Panc1 (cell line): Measurements from ENCODE around the gene PSMD8. TPM values are rescaled to one million over a fixed set of nuclear protein-coding genes. Genes with fewer than 3 reads are reported as not detected.

Experiments
- ATAC-seq: fragments of 200-7000 bp; cut with Tn5 transposase; 2 replicates; pipeline ENCODE4 v1.9.1; 2020; ENCODE audit warnings: mild to moderate bottlenecking, moderate library complexity
- BruUV-seq: library from RNA; stranded (reverse); fragments of 400-500 nt; replicated peaks from 2 replicates; lab custom pipeline; 2021; lab: Mats Ljungman, UMichigan
- CTCF ChIA-PET: fragments of 300-600 bp; sonication (Branson Sonifier 250); formaldehyde crosslinking; loops from one replicate; lab custom pipeline; 2022; ENCODE audit warnings: antibody characterized with exemption; lab: Charles Lee
- POLR2A ChIA-PET: fragments of 300-600 bp; sonication (Branson Sonifier 250); formaldehyde crosslinking; loops from one replicate; lab custom pipeline; 2022; ENCODE audit warnings: antibody characterized with exemption; lab: Charles Lee
- DNase-seq: peaks from one replicate; pipeline ENCODE4 v3.0.0-alpha.2; 2010; ENCODE audit warnings: low read depth, low spot score
- H3K27ac ChIP-seq: 2 replicates; pipeline ENCODE4 v1.5.1; 2011; ENCODE audit warnings: mild to moderate bottlenecking, low read length, inconsistent platforms
- H3K27me3 ChIP-seq: fragments of 200-500 bp; sonication (Bioruptor generic); 2 replicates; pipeline ENCODE4 v1.6.0; 2014; ENCODE audit warnings: low read length, inconsistent platforms; ENCODE audit not compliant: control insufficient read depth, insufficient read depth
- H3K36me3 ChIP-seq: fragments of 200-500 bp; sonication (Bioruptor generic); 2 replicates; pipeline ENCODE4 v1.5.1; 2014; ENCODE audit warnings: inconsistent platforms, mild to moderate bottlenecking, low read length, moderate library complexity; ENCODE audit not compliant: control insufficient read depth, insufficient read depth
- H3K4me1 ChIP-seq: 2 replicates; pipeline ENCODE4 v1.5.1; 2011; ENCODE audit warnings: inconsistent platforms, mild to moderate bottlenecking, low read length, moderate library complexity; ENCODE audit not compliant: control insufficient read depth, insufficient read depth
- H3K4me3 ChIP-seq, 2 experiments: 2 replicates each; pipeline ENCODE4 v1.5.1; 2011 to 2012; ENCODE audit warnings: low read depth in 2 of 2, low read length in 2 of 2, mild to moderate bottlenecking in 2 of 2, inconsistent platforms in 1 of 2, moderate library complexity in 1 of 2
- H3K9me3 ChIP-seq: fragments of 200-500 bp; sonication (Bioruptor generic); 2 replicates; pipeline ENCODE4 v1.5.1; 2014; ENCODE audit warnings: low read depth, mild to moderate bottlenecking, inconsistent platforms, low read length, moderate library complexity; ENCODE audit not compliant: control insufficient read depth, insufficient read depth
- CTCF ChIP-seq: fragments of 450-650 bp; IDR thresholded peaks from 2 replicates; pipeline ENCODE4 v1.5.1; 2017; ENCODE audit warnings: mild to moderate bottlenecking
- POLR2AphosphoS5 ChIP-seq: IDR thresholded peaks from 2 replicates; pipeline ENCODE4 v1.6.1; 2012; ENCODE audit warnings: mild to moderate bottlenecking, low read depth, low read length, moderate library complexity
- SIN3A ChIP-seq: IDR thresholded peaks from 2 replicates; pipeline ENCODE4 v1.6.1; 2012; ENCODE audit warnings: low read depth, mild to moderate bottlenecking, low read length, moderate library complexity, borderline replicate concordance; ENCODE audit not compliant: insufficient read depth
- TCF7L2 ChIP-seq: IDR thresholded peaks from 2 replicates; pipeline ENCODE4 v1.6.1; 2011; ENCODE audit warnings: mild to moderate bottlenecking, low read depth, low read length, inconsistent platforms
- in situ Hi-C: cut with HindIII; loops from 2 replicates; pipeline ENCODE4 v1.10.0; 2016; ENCODE audit warnings: low sequenced_read_pairs, low pct_unique_long_range_greater_than_20kb
- intact Hi-C: fragments of 100-400 bp; cut with micrococcal nuclease; formaldehyde crosslinking; loops from one replicate; pipeline ENCODE4 v1.10.0; 2022; ENCODE audit not compliant: unreplicated experiment
- total RNA-seq: library from RNA; stranded (reverse); gene quantifications from one replicate; pipeline ENCODE4 v1.2.1, GENCODE V29; 2021; ENCODE audit not compliant: unreplicated experiment
- TF ChIP-seq, protein P1 (sequence below), 2 experiments: IDR thresholded peaks; 2 replicates each; pipeline ENCODE4 v1.6.1; 2011 to 2012; ENCODE audit warnings: low read depth in 2 of 2, control low read depth in 1 of 2, low read length in 1 of 2, mild to moderate bottlenecking in 1 of 2, moderate library complexity in 1 of 2; ENCODE audit not compliant: insufficient read depth in 1 of 2

PSMD8 gene
- total RNA-seq, 1 experiment from 2014 or later, result 388 TPM

- peak; percentile 37 for ATAC-seq
- Histone ChIP-seq H3K4me1 (peaks cover 10% of the 10 kb centered on the region), H3K36me3 (peaks cover 18% of the 10 kb centered on the region), H3K27me3 (no peaks in the 10 kb centered on the region), H3K27ac (no peak overlapping the region; the same call in 1 of the 2 replicates), H3K9me3 (no peaks in the 10 kb centered on the region), H3K4me3 (no peak overlapping the region)
- TF ChIP-seq POLR2AphosphoS5, result peak; percentile 34
- peak; percentile 92; the same call in 1 of the 2 replicates for TF ChIP-seq CTCF
- no peak for TF ChIP-seq SIN3A
- no peak for TF ChIP-seq TCF7L2
- in situ Hi-C loops (no loop called here), intact Hi-C loops (no loop called here)
- no peak for DNase-seq
- CTCF ChIA-PET, result interaction anchor here (0.6 to 1.6 kb wide), 5 partner anchors 10 to 159 kb away, joined by 3 to 7 read pairs (median 5); partner anchors contain the start of gene PSMD8
- BruUV-seq, result no TSS peak
- POLR2A ChIA-PET, result interaction anchor here (0.6 to 1.4 kb wide), 2 partner anchors 10 to 22 kb away, joined by 3 to 5 read pairs; partner anchors contain the start of gene PSMD8
Measured at GRCh38 chr19:38384209-38385027, 10.0 kb downstream of the PSMD8 start.

DNA sequence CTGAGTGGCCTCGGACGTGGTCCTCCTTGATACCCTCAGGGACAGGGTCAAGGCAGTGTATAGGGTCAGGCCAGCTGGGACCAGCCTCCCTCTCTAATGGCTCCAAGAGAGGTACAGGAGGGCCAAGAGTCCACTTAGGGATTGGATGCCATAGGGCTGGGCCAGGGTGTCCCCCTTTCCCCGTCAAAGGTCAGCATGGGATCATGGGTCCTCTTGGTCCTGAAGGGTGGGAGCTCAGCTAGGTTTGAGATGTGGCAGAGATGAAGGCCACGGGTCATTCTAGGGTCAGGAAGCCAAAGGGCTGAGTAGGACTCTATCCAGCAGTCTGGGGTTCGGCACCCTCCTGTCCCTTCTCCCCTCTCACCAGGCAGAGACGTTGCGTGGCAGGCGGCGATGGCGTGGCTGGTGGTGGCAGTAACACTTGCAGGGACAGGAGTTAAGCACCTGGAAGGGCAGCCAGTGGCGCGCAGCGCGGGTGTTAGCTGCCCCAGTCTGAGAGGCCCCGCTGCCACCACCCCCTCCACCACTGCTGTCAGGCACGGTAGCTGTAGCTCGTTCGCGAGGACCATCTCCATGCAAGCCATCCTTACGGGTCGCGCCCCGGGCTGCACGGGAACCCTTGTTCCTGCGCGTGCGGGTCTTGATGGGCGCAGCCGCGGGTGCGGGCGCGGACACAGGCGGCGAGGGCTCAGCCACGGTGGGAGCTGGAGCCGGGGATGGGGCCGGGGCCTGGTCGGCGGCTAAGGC, 10.9 kb downstream of the PSMD8 start:
- H3K27ac ChIP-seq, result no peak overlapping the region
- in situ Hi-C loops, result no loop called here
- DNase-seq (no peak), ATAC-seq (no peak)
- TF ChIP-seq SIN3A (no peak), CTCF (no peak; the same call in 1 of the 2 replicates), POLR2AphosphoS5 (peak; percentile 8; the same call in 1 of the 2 replicates)
- TF ChIP-seq, protein P1, sequence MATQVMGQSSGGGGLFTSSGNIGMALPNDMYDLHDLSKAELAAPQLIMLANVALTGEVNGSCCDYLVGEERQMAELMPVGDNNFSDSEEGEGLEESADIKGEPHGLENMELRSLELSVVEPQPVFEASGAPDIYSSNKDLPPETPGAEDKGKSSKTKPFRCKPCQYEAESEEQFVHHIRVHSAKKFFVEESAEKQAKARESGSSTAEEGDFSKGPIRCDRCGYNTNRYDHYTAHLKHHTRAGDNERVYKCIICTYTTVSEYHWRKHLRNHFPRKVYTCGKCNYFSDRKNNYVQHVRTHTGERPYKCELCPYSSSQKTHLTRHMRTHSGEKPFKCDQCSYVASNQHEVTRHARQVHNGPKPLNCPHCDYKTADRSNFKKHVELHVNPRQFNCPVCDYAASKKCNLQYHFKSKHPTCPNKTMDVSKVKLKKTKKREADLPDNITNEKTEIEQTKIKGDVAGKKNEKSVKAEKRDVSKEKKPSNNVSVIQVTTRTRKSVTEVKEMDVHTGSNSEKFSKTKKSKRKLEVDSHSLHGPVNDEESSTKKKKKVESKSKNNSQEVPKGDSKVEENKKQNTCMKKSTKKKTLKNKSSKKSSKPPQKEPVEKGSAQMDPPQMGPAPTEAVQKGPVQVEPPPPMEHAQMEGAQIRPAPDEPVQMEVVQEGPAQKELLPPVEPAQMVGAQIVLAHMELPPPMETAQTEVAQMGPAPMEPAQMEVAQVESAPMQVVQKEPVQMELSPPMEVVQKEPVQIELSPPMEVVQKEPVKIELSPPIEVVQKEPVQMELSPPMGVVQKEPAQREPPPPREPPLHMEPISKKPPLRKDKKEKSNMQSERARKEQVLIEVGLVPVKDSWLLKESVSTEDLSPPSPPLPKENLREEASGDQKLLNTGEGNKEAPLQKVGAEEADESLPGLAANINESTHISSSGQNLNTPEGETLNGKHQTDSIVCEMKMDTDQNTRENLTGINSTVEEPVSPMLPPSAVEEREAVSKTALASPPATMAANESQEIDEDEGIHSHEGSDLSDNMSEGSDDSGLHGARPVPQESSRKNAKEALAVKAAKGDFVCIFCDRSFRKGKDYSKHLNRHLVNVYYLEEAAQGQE (IDR thresholded peaks at IDR 0.05; ENCODE audit: insufficient read depth in 1 of 2, low read depth in 2 of 2, low read length in 1 of 2), result no peak
- H3K36me3 ChIP-seq, result peaks cover 18% of the 10 kb centered on the region
- H3K4me3 ChIP-seq, result no peak overlapping the region
- H3K4me1 ChIP-seq, result peaks cover 10% of the 10 kb centered on the region
- intact Hi-C loops, result no loop called here
- no peaks in the 10 kb centered on the region for H3K9me3 ChIP-seq
- no peaks in the 10 kb centered on the region for H3K27me3 ChIP-seq
- BruUV-seq, result no TSS peak
- ChIA-PET CTCF (interaction anchor here (0.6 to 1.6 kb wide), 5 partner anchors 11 to 248 kb away, joined by 3 to 7 read pairs (median 5); partner anchors contain the start of gene PSMD8), POLR2A (interaction anchor here (0.6 to 1.4 kb wide), 2 partner anchors 11 to 22 kb away, joined by 3 to 5 read pairs; partner anchors contain the start of gene PSMD8)
